ENCODE results near the gene STAP2.
"Not testable (repeated sequence)": the region's sequence is repeated elsewhere in the genome, so short reads cannot be mapped to it uniquely, and the experiment has no call there.

Gene STAP2

GRCh38 chr19:4284176-4284958, 54.3 kb downstream of the STAP2 start:
- DNase-seq (ENCODE audit: low read depth, low spot score): no peak
- H3K4me3 ChIP-seq (ENCODE audit: low read length): no peak overlapping the region

GRCh38 chr19:4279530-4280422, 58.9 kb downstream of the STAP2 start:
- H3K4me3 ChIP-seq (ENCODE audit: low read length): no peak overlapping the region
- DNase-seq (ENCODE audit: low read depth, low spot score): no peak

- H3K4me3 ChIP-seq (ENCODE audit: low read length): no peak overlapping the region
- no peak for DNase-seq (ENCODE audit: low read depth, low spot score)
Measured at GRCh38 chr19:4279267-4279529, 59.4 kb downstream of the STAP2 start.

GRCh38 chr19:4278419-4279266, 60.0 kb downstream of the STAP2 start, which contains the start of gene SHD:
TSS of gene SHD (plus strand) at chr19:4279266. CDS start at chr19:4280064, 798 bp downstream.
- no peak for DNase-seq (ENCODE audit: low read depth, low spot score)
- H3K4me3 ChIP-seq (ENCODE audit: low read length): no peak within 1 kb of the TSS

GRCh38 chr19:4278010-4278409, 60.6 kb downstream of the STAP2 start:
- DNase-seq (ENCODE audit: low read depth, low spot score): no peak
- H3K4me3 ChIP-seq (ENCODE audit: low read length): no peak overlapping the region

- DNase-seq (ENCODE audit: low read depth, low spot score): no peak
- no peak overlapping the region for H3K4me3 ChIP-seq (ENCODE audit: low read length)
Measured at GRCh38 chr19:4277191-4277696, 61.4 kb downstream of the STAP2 start.

GRCh38 chr19:4274321-4274686, 64.3 kb downstream of the STAP2 start:
- not testable (repeated sequence) for H3K4me3 ChIP-seq (ENCODE audit: low read length); DNase-seq (ENCODE audit: low read depth, low spot score)
